SK-N-SH treated with all-trans-retinoic acid at 6 μM for 48 hours (cell line): ENCODE data around the gene QSOX2.

Experiments
- ATAC-seq: fragments of 200-7000 bp; cut with Tn5 transposase; 3 replicates; pipeline ENCODE4 v1.9.1; 2020; ENCODE audit warnings: mild to moderate bottlenecking, moderate library complexity
- ARNTL ChIP-seq: fragments of 450-650 bp; formaldehyde crosslinking; IDR thresholded peaks from 2 replicates; pipeline ENCODE4 v1.5.0; 2020; ENCODE audit warnings: low read depth, mild to moderate bottlenecking, moderate library complexity, borderline replicate concordance
- BACH2 ChIP-seq: fragments of 250-450 bp; sonication (Bioruptor Pico); IDR thresholded peaks from 2 replicates; pipeline ENCODE4 v1.9.0; 2021; ENCODE audit warnings: mild to moderate bottlenecking, borderline replicate concordance
- CSDC2 ChIP-seq: fragments of 250-450 bp; sonication (Bioruptor Pico); IDR thresholded peaks from 2 replicates; pipeline ENCODE4 v1.5.0; 2020; ENCODE audit warnings: mild to moderate bottlenecking, moderate library complexity
- ESRRG ChIP-seq: fragments of 250-450 bp; sonication (Bioruptor Pico); IDR thresholded peaks from 2 replicates; pipeline ENCODE4 v1.6.1; 2021; ENCODE audit warnings: mild to moderate bottlenecking
- GLIS3 ChIP-seq: fragments of 250-450 bp; sonication (Bioruptor Pico); IDR thresholded peaks from 2 replicates; pipeline ENCODE4 v1.5.0; 2020; ENCODE audit warnings: mild to moderate bottlenecking, moderate library complexity
- ISL1 ChIP-seq: fragments of 250-450 bp; sonication (Bioruptor Pico); IDR thresholded peaks from 2 replicates; pipeline ENCODE4 v2.1.2; 2022; ENCODE audit warnings: mild to moderate bottlenecking, moderate library complexity
- OSR1 ChIP-seq: fragments of 250-450 bp; sonication (Bioruptor Pico); IDR thresholded peaks from 2 replicates; pipeline ENCODE4 v1.8.0; 2022; ENCODE audit warnings: moderate library complexity, mild to moderate bottlenecking, inconsistent platforms
- PATZ1 ChIP-seq: fragments of 250-450 bp; sonication (Bioruptor Pico); IDR thresholded peaks from 2 replicates; pipeline ENCODE4 v1.8.0; 2020; ENCODE audit warnings: mild to moderate bottlenecking, moderate library complexity, borderline replicate concordance
- RARB ChIP-seq: fragments of 250-450 bp; sonication (Bioruptor Pico); IDR thresholded peaks from 2 replicates; pipeline ENCODE4 v1.8.0; 2021; ENCODE audit warnings: mild to moderate bottlenecking, moderate library complexity
- SNAI2 ChIP-seq: fragments of 250-450 bp; sonication (Bioruptor Pico); IDR thresholded peaks from 2 replicates; pipeline ENCODE4 v1.5.0; 2020; ENCODE audit warnings: mild to moderate bottlenecking, moderate library complexity
- TCF4 ChIP-seq: fragments of 250-450 bp; sonication (Bioruptor Pico); IDR thresholded peaks from 2 replicates; pipeline ENCODE4 v1.8.0; 2021; ENCODE audit warnings: mild to moderate bottlenecking, moderate library complexity, borderline replicate concordance
- TOX ChIP-seq: fragments of 250-450 bp; sonication (Bioruptor Pico); IDR thresholded peaks from 2 replicates; pipeline ENCODE4 v1.8.0; 2021; ENCODE audit warnings: mild to moderate bottlenecking, moderate library complexity, borderline replicate concordance
- TSHZ2 ChIP-seq: fragments of 250-450 bp; sonication (Bioruptor Pico); IDR thresholded peaks from 2 replicates; pipeline ENCODE4 v1.5.0; 2020; ENCODE audit warnings: mild to moderate bottlenecking, moderate library complexity
- ZC3H10 ChIP-seq: fragments of 250-450 bp; sonication (Bioruptor Pico); IDR thresholded peaks from 2 replicates; pipeline ENCODE4 v1.5.1; 2021; ENCODE audit warnings: mild to moderate bottlenecking, moderate library complexity
- ZFP3 ChIP-seq: fragments of 250-450 bp; sonication (Bioruptor Pico); IDR thresholded peaks from 2 replicates; pipeline ENCODE4 v1.5.0; 2020; ENCODE audit warnings: mild to moderate bottlenecking, moderate library complexity
- ZFP30 ChIP-seq: fragments of 450-650 bp; formaldehyde crosslinking; IDR thresholded peaks from 2 replicates; pipeline ENCODE4 v1.5.0; 2022; ENCODE audit warnings: mild to moderate bottlenecking, moderate library complexity
- ZNF565 ChIP-seq: fragments of 450-650 bp; formaldehyde crosslinking; conservative IDR thresholded peaks from 2 replicates; pipeline ENCODE4 v1.5.0; 2020; ENCODE audit warnings: low read depth, mild to moderate bottlenecking, moderate library complexity
- ZNF70 ChIP-seq: fragments of 450-650 bp; formaldehyde crosslinking; IDR thresholded peaks from 2 replicates; pipeline ENCODE4 v1.5.0; 2020; ENCODE audit warnings: mild to moderate bottlenecking, moderate library complexity
- ZNF8 ChIP-seq: fragments of 450-650 bp; formaldehyde crosslinking; IDR thresholded peaks from 2 replicates; pipeline ENCODE4 v1.5.0; 2020; ENCODE audit warnings: mild to moderate bottlenecking, moderate library complexity
- TF ChIP-seq, protein P1 (sequence below): fragments of 250-450 bp; sonication (Bioruptor Pico); IDR thresholded peaks from 2 replicates; pipeline ENCODE4 v1.8.0; 2021; ENCODE audit warnings: low read depth, mild to moderate bottlenecking, moderate library complexity, borderline replicate concordance
- TF ChIP-seq, protein P2 (sequence below): fragments of 250-450 bp; sonication (Bioruptor Pico); IDR thresholded peaks from 2 replicates; pipeline ENCODE4 v1.5.1; 2020; ENCODE audit warnings: low read depth, mild to moderate bottlenecking, moderate library complexity
- TF ChIP-seq, protein P3 (sequence below): fragments of 250-450 bp; sonication (Bioruptor Pico); IDR thresholded peaks from 2 replicates; pipeline ENCODE4 v1.5.1; 2021; ENCODE audit warnings: mild to moderate bottlenecking, moderate library complexity

The QSOX2 gene

GRCh38 chr9:136247947-136248637 is 2.5 kb upstream of the QSOX2 start:
- no peak for ATAC-seq
- no peak for TF ChIP-seq CSDC2 (CRISPR knock-in tag)
- TF ChIP-seq ESRRG: no peak
- TF ChIP-seq SNAI2 (CRISPR knock-in tag): no peak
- no peak for TF ChIP-seq PATZ1
- no peak for TF ChIP-seq RARB (CRISPR knock-in tag)
- no peak for TF ChIP-seq ISL1 (CRISPR knock-in tag)
- no peak for TF ChIP-seq ZFP3 (CRISPR knock-in tag)
- no peak for TF ChIP-seq ZNF565 (CRISPR knock-in tag)
- no peak for TF ChIP-seq OSR1 (CRISPR knock-in tag)
- TF ChIP-seq TCF4 (CRISPR knock-in tag): no peak
- no peak for TF ChIP-seq TSHZ2
- TF ChIP-seq BACH2: no peak
- TF ChIP-seq, protein P1, sequence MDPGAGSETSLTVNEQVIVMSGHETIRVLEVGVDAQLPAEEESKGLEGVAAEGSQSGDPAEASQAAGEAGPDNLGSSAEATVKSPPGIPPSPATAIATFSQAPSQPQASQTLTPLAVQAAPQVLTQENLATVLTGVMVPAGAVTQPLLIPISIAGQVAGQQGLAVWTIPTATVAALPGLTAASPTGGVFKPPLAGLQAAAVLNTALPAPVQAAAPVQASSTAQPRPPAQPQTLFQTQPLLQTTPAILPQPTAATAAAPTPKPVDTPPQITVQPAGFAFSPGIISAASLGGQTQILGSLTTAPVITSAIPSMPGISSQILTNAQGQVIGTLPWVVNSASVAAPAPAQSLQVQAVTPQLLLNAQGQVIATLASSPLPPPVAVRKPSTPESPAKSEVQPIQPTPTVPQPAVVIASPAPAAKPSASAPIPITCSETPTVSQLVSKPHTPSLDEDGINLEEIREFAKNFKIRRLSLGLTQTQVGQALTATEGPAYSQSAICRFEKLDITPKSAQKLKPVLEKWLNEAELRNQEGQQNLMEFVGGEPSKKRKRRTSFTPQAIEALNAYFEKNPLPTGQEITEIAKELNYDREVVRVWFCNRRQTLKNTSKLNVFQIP (CRISPR knock-in tag): no peak
- TF ChIP-seq TOX (CRISPR knock-in tag): no peak
- TF ChIP-seq, protein P2, sequence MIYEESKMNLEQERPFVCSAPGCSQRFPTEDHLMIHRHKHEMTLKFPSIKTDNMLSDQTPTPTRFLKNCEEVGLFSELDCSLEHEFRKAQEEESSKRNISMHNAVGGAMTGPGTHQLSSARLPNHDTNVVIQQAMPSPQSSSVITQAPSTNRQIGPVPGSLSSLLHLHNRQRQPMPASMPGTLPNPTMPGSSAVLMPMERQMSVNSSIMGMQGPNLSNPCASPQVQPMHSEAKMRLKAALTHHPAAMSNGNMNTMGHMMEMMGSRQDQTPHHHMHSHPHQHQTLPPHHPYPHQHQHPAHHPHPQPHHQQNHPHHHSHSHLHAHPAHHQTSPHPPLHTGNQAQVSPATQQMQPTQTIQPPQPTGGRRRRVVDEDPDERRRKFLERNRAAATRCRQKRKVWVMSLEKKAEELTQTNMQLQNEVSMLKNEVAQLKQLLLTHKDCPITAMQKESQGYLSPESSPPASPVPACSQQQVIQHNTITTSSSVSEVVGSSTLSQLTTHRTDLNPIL (CRISPR knock-in tag): no peak
- TF ChIP-seq ZC3H10 (CRISPR knock-in tag): no peak
- TF ChIP-seq ZNF70 (CRISPR knock-in tag): no peak

GRCh38 chr9:136247551-136247916 is 1.9 kb upstream of the QSOX2 start:
- TF ChIP-seq BACH2 (no peak), TOX (CRISPR knock-in tag) (no peak), OSR1 (CRISPR knock-in tag) (no peak)
- TF ChIP-seq, all 23 proteins: peak for 0
- ATAC-seq: no peak

- no peak for ATAC-seq
- TF ChIP-seq ZC3H10 (CRISPR knock-in tag): no peak
- no peak for TF ChIP-seq TOX (CRISPR knock-in tag)
- TF ChIP-seq, protein P3, sequence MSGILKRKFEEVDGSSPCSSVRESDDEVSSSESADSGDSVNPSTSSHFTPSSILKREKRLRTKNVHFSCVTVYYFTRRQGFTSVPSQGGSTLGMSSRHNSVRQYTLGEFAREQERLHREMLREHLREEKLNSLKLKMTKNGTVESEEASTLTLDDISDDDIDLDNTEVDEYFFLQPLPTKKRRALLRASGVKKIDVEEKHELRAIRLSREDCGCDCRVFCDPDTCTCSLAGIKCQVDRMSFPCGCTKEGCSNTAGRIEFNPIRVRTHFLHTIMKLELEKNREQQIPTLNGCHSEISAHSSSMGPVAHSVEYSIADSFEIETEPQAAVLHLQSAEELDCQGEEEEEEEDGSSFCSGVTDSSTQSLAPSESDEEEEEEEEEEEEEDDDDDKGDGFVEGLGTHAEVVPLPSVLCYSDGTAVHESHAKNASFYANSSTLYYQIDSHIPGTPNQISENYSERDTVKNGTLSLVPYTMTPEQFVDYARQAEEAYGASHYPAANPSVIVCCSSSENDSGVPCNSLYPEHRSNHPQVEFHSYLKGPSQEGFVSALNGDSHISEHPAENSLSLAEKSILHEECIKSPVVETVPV (CRISPR knock-in tag): no peak
- no peak for TF ChIP-seq TCF4 (CRISPR knock-in tag)
- TF ChIP-seq SNAI2 (CRISPR knock-in tag): no peak
- no peak for TF ChIP-seq ZNF565 (CRISPR knock-in tag)
- TF ChIP-seq ZNF70 (CRISPR knock-in tag): no peak
- TF ChIP-seq ZFP3 (CRISPR knock-in tag): no peak
- TF ChIP-seq GLIS3: no peak
- no peak for TF ChIP-seq RARB (CRISPR knock-in tag)
- no peak for TF ChIP-seq ZFP30
- no peak for TF ChIP-seq PATZ1
- TF ChIP-seq ZNF8: no peak
- no peak for TF ChIP-seq ISL1 (CRISPR knock-in tag)
- TF ChIP-seq ARNTL (CRISPR knock-in tag): no peak
- TF ChIP-seq ESRRG: no peak
- TF ChIP-seq, protein P1 (CRISPR knock-in tag): no peak
- no peak for TF ChIP-seq OSR1 (CRISPR knock-in tag)
- no peak for TF ChIP-seq CSDC2 (CRISPR knock-in tag)
- TF ChIP-seq BACH2: no peak
Measured at GRCh38 chr9:136246849-136247550, 1.4 kb upstream of the QSOX2 start.
